SK-N-SH (cell line): Measurements from ENCODE around the gene CCN6. TPM values are rescaled to one million over a fixed set of nuclear protein-coding genes. Genes with fewer than 3 reads are reported as not detected.

ENCODE experiments used
- CTCF ChIA-PET: fragments of 300-600, 350-600 bp; formaldehyde crosslinking; extraction: SDS; loops from one replicate; lab custom pipeline; 2021; lab: Yijun Ruan, JAX
- POLR2A ChIA-PET: fragments of 350-600 bp; sonication (Branson Sonifier 250); formaldehyde crosslinking; extraction: SDS; loops from one replicate; lab custom pipeline; 2020; ENCODE audit warnings: antibody characterized with exemption, inconsistent platforms; lab: Yijun Ruan, JAX
- DNase-seq: peaks from one replicate; pipeline ENCODE4 v3.0.0; 2012
- H2AFZ ChIP-seq: fragments of 200-600 bp; sonication (generic); 2 replicates; pipeline ENCODE4 v1.8.1; 2016; ENCODE audit warnings: antibody characterized with exemption, mild to moderate bottlenecking, low read depth
- H3F3A ChIP-seq: fragments of 200-600 bp; sonication (generic); replicated peaks from 2 replicates; pipeline ENCODE3; 2016; ENCODE audit warnings: antibody characterized with exemption, mild to moderate bottlenecking; ENCODE audit not compliant: insufficient read depth
- H3K27ac ChIP-seq, 2 experiments: fragments of 200-500 bp in 1 of 2; fragments of 200-600 bp in 1 of 2; sonication (Bioruptor generic) in 1 of 2; sonication (generic), shearing (Covaris generic) in 1 of 2; 2 replicates each; pipeline versions ENCODE4 v1.5.1 to v1.6.1; 2014 to 2016; ENCODE audit warnings: low read depth in 2 of 2, inconsistent platforms in 1 of 2, low read length in 1 of 2, mild to moderate bottlenecking in 1 of 2, mixed read lengths in 1 of 2
- H3K27me3 ChIP-seq: fragments of 200-600 bp; sonication (generic), shearing (Covaris generic); 2 replicates; pipeline ENCODE4 v1.6.1; 2016; ENCODE audit warnings: mixed run types; ENCODE audit not compliant: insufficient read depth
- H3K36me3 ChIP-seq, 2 experiments: fragments of 200-500 bp in 1 of 2; fragments of 200-600 bp in 1 of 2; sonication (Bioruptor generic) in 1 of 2; sonication (generic) in 1 of 2; replicated peaks in 1 of 2; 2 replicates each; pipeline versions ENCODE3 to v1.5.1; 2014 to 2016; ENCODE audit warnings: low read length in 1 of 2, mild to moderate bottlenecking in 1 of 2; ENCODE audit not compliant: insufficient read depth in 2 of 2, control insufficient read depth in 1 of 2
- H3K4me1 ChIP-seq, 2 experiments: fragments of 200-500 bp in 1 of 2; fragments of 200-600 bp in 1 of 2; sonication (Bioruptor generic) in 1 of 2; sonication (generic), shearing (Covaris generic) in 1 of 2; 2 replicates each; pipeline versions ENCODE4 v1.5.1 to v1.6.1; 2014 to 2016; ENCODE audit warnings: low read depth in 1 of 2, low read length in 1 of 2, mixed run types in 1 of 2; ENCODE audit not compliant: insufficient read depth in 2 of 2, control insufficient read depth in 1 of 2
- H3K4me2 ChIP-seq: fragments of 200-600 bp; sonication (generic), shearing (Covaris generic); 2 replicates; pipeline ENCODE4 v1.6.1; 2017; ENCODE audit warnings: mixed run types
- H3K4me3 ChIP-seq, 2 experiments: fragments of 200-500 bp in 1 of 2; fragments of 200-600 bp in 1 of 2; sonication (Bioruptor generic) in 1 of 2; sonication (generic), shearing (Covaris generic) in 1 of 2; 2 replicates each; pipeline versions ENCODE4 v1.5.1 to v1.8.1; 2014 to 2016; ENCODE audit warnings: low read depth in 2 of 2, inconsistent platforms in 1 of 2, low read length in 1 of 2, mild to moderate bottlenecking in 1 of 2, mixed read lengths in 1 of 2, moderate library complexity in 1 of 2
- H3K79me2 ChIP-seq: fragments of 200-600 bp; sonication (generic); 2 replicates; pipeline ENCODE4 v1.8.1; 2017; ENCODE audit warnings: mild to moderate bottlenecking; ENCODE audit not compliant: insufficient read depth
- H3K9ac ChIP-seq: fragments of 200-600 bp; sonication (generic); 2 replicates; pipeline ENCODE4 v1.6.1; 2017; ENCODE audit warnings: mixed run types
- H3K9me2 ChIP-seq: fragments of 200-600 bp; sonication (generic); 2 replicates; pipeline ENCODE4 v1.6.1; 2017; ENCODE audit warnings: mixed run types
- H3K9me3 ChIP-seq: fragments of 200-600 bp; sonication (generic); 2 replicates; pipeline ENCODE4 v1.6.1; 2017; ENCODE audit warnings: mixed run types, mild to moderate bottlenecking, moderate library complexity
- H4K20me1 ChIP-seq: fragments of 200-600 bp; sonication (generic); 2 replicates; pipeline ENCODE4 v1.6.1; 2017; ENCODE audit warnings: mild to moderate bottlenecking, mixed run types; ENCODE audit not compliant: insufficient read depth
- CHD2 ChIP-seq: fragments of 150-350 bp; IDR thresholded peaks from 2 replicates; pipeline ENCODE4 v1.6.1; 2018; ENCODE audit warnings: low read length; ENCODE audit not compliant: partially characterized antibody
- CTCF ChIP-seq: fragments of 200-600 bp; sonication (generic); IDR thresholded peaks from 2 replicates; pipeline ENCODE4 v1.6.1; 2017; ENCODE audit warnings: antibody characterized with exemption, mild to moderate bottlenecking, moderate library complexity
- ELF1 ChIP-seq: IDR thresholded peaks from 2 replicates; pipeline ENCODE4 v1.4.0; 2012
- EP300 ChIP-seq, 2 experiments: IDR thresholded peaks; 2 replicates each; pipeline versions ENCODE4 v1.4.0 to v1.6.1; 2012; ENCODE audit warnings: borderline replicate concordance in 1 of 2, low read depth in 1 of 2, low read length in 1 of 2
- FOSL2 ChIP-seq: IDR thresholded peaks from 2 replicates; pipeline ENCODE4 v1.4.0; 2012; ENCODE audit warnings: low read depth, mild to moderate bottlenecking, moderate library complexity, borderline replicate concordance
- GABPA ChIP-seq: IDR thresholded peaks from 2 replicates; pipeline ENCODE4 v1.4.0; 2012; ENCODE audit warnings: low read depth, mild to moderate bottlenecking
- GATA2 ChIP-seq: sonication (generic); formaldehyde crosslinking; IDR thresholded peaks from 2 replicates; pipeline ENCODE4 v1.5.0; 2020; ENCODE audit warnings: mild to moderate bottlenecking, missing genetic modification reagents
- IRF3 ChIP-seq: fragments of 150-350 bp; IDR thresholded peaks from 2 replicates; pipeline ENCODE4 v1.6.1; 2016; ENCODE audit warnings: mild to moderate bottlenecking, low read depth, low read length
- JUND ChIP-seq: IDR thresholded peaks from 2 replicates; pipeline ENCODE4 v1.4.0; 2012
- MAX ChIP-seq: IDR thresholded peaks from 2 replicates; pipeline ENCODE4 v1.4.0; 2012; ENCODE audit warnings: low read depth
- MEF2A ChIP-seq: IDR thresholded peaks from 2 replicates; pipeline ENCODE4 v1.4.0; 2012; ENCODE audit warnings: low read depth, borderline replicate concordance
- NFIC ChIP-seq: IDR thresholded peaks from 2 replicates; pipeline ENCODE4 v1.4.0; 2012; ENCODE audit warnings: borderline replicate concordance
- NRF1 ChIP-seq: IDR thresholded peaks from 2 replicates; pipeline ENCODE4 v1.6.1; 2012; ENCODE audit warnings: low read depth, mild to moderate bottlenecking, low read length
- PBX3 ChIP-seq: IDR thresholded peaks from 2 replicates; pipeline ENCODE4; 2012
- RCOR1 ChIP-seq: fragments of 150-350 bp; IDR thresholded peaks from 2 replicates; pipeline ENCODE4 v1.6.1; 2017; ENCODE audit warnings: antibody characterized with exemption, low read length
- RFX5 ChIP-seq: IDR thresholded peaks from 2 replicates; pipeline ENCODE4 v1.6.1; 2012; ENCODE audit warnings: mild to moderate bottlenecking, improper control_type of control experiment, low read length
- RXRA ChIP-seq: IDR thresholded peaks from 2 replicates; pipeline ENCODE4 v1.4.0; 2012; ENCODE audit warnings: low read depth, mild to moderate bottlenecking, borderline replicate concordance
- TCF12 ChIP-seq: IDR thresholded peaks from 2 replicates; pipeline ENCODE4 v1.4.0; 2012
- TEAD4 ChIP-seq: IDR thresholded peaks from 2 replicates; pipeline ENCODE4 v1.4.0; 2012; ENCODE audit warnings: mild to moderate bottlenecking, borderline replicate concordance; ENCODE audit not compliant: insufficient read depth
- YY1 ChIP-seq: IDR thresholded peaks from 2 replicates; pipeline ENCODE4 v1.4.0; 2012; ENCODE audit warnings: low read depth, mild to moderate bottlenecking
- ZBTB33 ChIP-seq: IDR thresholded peaks from 2 replicates; pipeline ENCODE4 v1.4.0; 2012; ENCODE audit warnings: low read depth, borderline replicate concordance
- WGBS: methylation state at CpG from one replicate; pipeline ENCODE4 v1.1.6; 2017; ENCODE audit warnings: low lambda C conversion rate; 5-methylcytosine and 5-hydroxymethylcytosine counted together
- polyA plus RNA-seq, 3 experiments: library from polyadenylated mRNA; depleted of rRNA; stranded (reverse); fragments of >200 nt; gene quantifications; 2 replicates each; pipeline ENCODE4 v1.2.3, GENCODE V29; 2012
- TF ChIP-seq, protein P1 (sequence below): fragments of 150-350 bp; IDR thresholded peaks from 2 replicates; pipeline ENCODE4 v1.6.1; 2017; ENCODE audit warnings: antibody characterized with exemption, low read length, low read depth, borderline replicate concordance

CCN6 gene
- polyA plus RNA-seq, 1 of the 3 experiments (the other 2 are of a cell fraction), result not detected

DNA sequence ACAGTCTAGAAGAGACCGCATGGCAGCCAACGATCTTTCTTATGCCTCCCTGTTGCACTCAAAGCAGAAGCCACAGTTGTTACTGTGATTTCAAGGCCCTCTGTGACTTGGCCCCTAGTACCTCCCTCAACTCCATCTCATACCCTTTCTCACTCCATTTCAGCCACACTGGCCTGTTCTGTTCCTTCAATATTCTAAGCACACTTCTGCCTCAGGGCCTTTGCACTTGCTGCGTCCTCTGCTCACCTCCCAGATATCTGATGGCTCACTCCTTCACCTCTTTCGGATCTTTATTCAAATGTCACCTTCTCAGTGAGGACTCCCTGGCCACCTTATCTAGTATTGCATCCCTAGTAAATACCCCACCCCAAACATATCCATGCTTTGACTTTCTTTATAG, 29.4 kb upstream of the CCN6 start:
- H3K9ac ChIP-seq, result no peak overlapping the region
- ChIA-PET POLR2A (no interaction called here), CTCF (interaction anchor here (2.0 kb wide), 1 partner anchor 19 kb away, joined by 5 read pairs; no protein-coding TSS in a partner anchor)
- TF ChIP-seq GATA2 (no peak), PBX3 (no peak), RCOR1 (no peak), JUND (no peak), YY1 (no peak), NRF1 (no peak), RFX5 (no peak), GABPA (no peak), CTCF (no peak), NFIC (no peak), TCF12 (no peak), MAX (no peak), EP300 (IDR thresholded peaks at IDR 0.05; ENCODE audit: borderline replicate concordance in 1 of 2, low read depth in 1 of 2, low read length in 1 of 2) (no peak), MEF2A (no peak)
- TF ChIP-seq, protein P1, sequence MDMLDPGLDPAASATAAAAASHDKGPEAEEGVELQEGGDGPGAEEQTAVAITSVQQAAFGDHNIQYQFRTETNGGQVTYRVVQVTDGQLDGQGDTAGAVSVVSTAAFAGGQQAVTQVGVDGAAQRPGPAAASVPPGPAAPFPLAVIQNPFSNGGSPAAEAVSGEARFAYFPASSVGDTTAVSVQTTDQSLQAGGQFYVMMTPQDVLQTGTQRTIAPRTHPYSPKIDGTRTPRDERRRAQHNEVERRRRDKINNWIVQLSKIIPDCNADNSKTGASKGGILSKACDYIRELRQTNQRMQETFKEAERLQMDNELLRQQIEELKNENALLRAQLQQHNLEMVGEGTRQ, result no peak
- no peak overlapping the region for H3K4me3 ChIP-seq
- H3K9me2 ChIP-seq, result no peaks in the 10 kb centered on the region
- no peaks in the 10 kb centered on the region for H4K20me1 ChIP-seq
- WGBS, result 93% methylated on average over 4 of the region's 4 CpGs
- no peak for DNase-seq
- no peaks in the 10 kb centered on the region for H3K36me3 ChIP-seq
- no peaks in the 10 kb centered on the region for H3F3A ChIP-seq
- no peaks in the 10 kb centered on the region for H3K79me2 ChIP-seq
- H3K9me3 ChIP-seq, result no peaks in the 10 kb centered on the region
- H3K4me2 ChIP-seq, result no peak overlapping the region
- no peak overlapping the region for H2AFZ ChIP-seq
- no peaks in the 10 kb centered on the region for H3K27me3 ChIP-seq
- H3K4me1 ChIP-seq, result peaks cover 10 to 12% of the 10 kb centered on the region in 2 experiments; a peak in 2 of 4 replicates
- H3K27ac ChIP-seq, result no peak overlapping the region

DNA sequence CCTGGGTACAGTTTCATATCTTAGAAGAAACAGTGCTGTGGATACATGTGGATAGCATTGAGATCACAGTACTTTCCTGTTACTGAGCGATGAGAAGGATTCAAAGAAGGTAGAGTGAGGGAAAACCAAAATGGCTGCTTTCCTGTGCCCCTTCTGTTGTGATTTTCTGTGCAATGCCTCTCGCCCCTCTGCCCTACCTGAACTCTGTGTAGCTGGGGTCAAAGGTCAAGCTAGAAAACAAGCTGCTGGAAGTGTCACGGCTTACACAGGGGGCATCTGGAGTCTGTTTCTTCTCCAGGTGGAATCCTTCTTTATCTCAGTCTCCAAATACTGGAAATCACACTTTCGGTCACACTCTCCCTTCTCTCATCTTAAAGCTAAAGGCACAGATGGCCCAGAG, 27.0 kb upstream of the CCN6 start:
- no peak overlapping the region for H3K4me2 ChIP-seq
- H3K27ac ChIP-seq, result no peak overlapping the region
- H3K4me3 ChIP-seq, result no peak overlapping the region
- CTCF ChIA-PET, result interaction anchor here (0.6 to 4.1 kb wide), 3 partner anchors 15 to 317 kb away, joined by 3 to 43 read pairs (median 4); no protein-coding TSS in a partner anchor
- no peaks in the 10 kb centered on the region for H3F3A ChIP-seq
- no peak overlapping the region for H3K9ac ChIP-seq
- no peak for DNase-seq
- H3K9me2 ChIP-seq, result no peaks in the 10 kb centered on the region
- no peak overlapping the region for H2AFZ ChIP-seq
- H4K20me1 ChIP-seq, result no peaks in the 10 kb centered on the region
- H3K27me3 ChIP-seq, result no peaks in the 10 kb centered on the region
- H3K36me3 ChIP-seq, result no peaks in the 10 kb centered on the region
- peaks cover 8 to 10% of the 10 kb centered on the region in 2 experiments; a peak in 2 of 4 replicates for H3K4me1 ChIP-seq
- H3K9me3 ChIP-seq, result no peaks in the 10 kb centered on the region
- WGBS, result 93% methylated on average over 4 of the region's 4 CpGs
- no peaks in the 10 kb centered on the region for H3K79me2 ChIP-seq
- POLR2A ChIA-PET, result no interaction called here
- TF ChIP-seq FOSL2, result no peak
- no peak for TF ChIP-seq ZBTB33
- no peak for TF ChIP-seq IRF3
- no peak for TF ChIP-seq PBX3
- TF ChIP-seq CHD2, result no peak
- no peak for TF ChIP-seq ELF1
- TF ChIP-seq TEAD4, result no peak
- TF ChIP-seq GABPA, result no peak
- TF ChIP-seq RXRA, result no peak
